Activated B cell treated with CpG ODN at 0.5 μM for 24 hours (primary cell): ENCODE data around the gene VPS9D1. TPM values are rescaled to one million over a fixed set of nuclear protein-coding genes. Genes with fewer than 3 reads are reported as not detected.

Experiments used
- ATAC-seq: fragments of 200-7000 bp; cut with Tn5 transposase; one replicate; pipeline ENCODE4 v1.10.0; 2021; ENCODE audit warnings: low read depth, mild to moderate bottlenecking, moderate library complexity
- CTCF ChIA-PET: fragments of 350-600 bp; sonication (Branson Sonifier 250); formaldehyde crosslinking; loops from one replicate; lab custom pipeline; 2021; ENCODE audit warnings: antibody characterized with exemption; lab: Charles Lee
- POLR2A ChIA-PET: fragments of 350-600 bp; sonication (Branson Sonifier 250); formaldehyde crosslinking; loops from one replicate; lab custom pipeline; 2021; ENCODE audit warnings: antibody characterized with exemption; lab: Charles Lee
- DNase-seq: peaks from one replicate; pipeline ENCODE4 v3.0.0; 2022
- H3K27ac Mint-ChIP-seq: one replicate; pipeline ENCODE4 v1.8.0; 2020; ENCODE audit warnings: mixed read lengths
- H3K27me3 Mint-ChIP-seq: one replicate; pipeline ENCODE4 v1.8.0; 2021; ENCODE audit warnings: mixed read lengths
- H3K36me3 Mint-ChIP-seq: one replicate; pipeline ENCODE4 v1.8.0; 2021; ENCODE audit warnings: low read depth, mixed read lengths
- H3K4me1 Mint-ChIP-seq: one replicate; pipeline ENCODE4 v1.8.0; 2021; ENCODE audit warnings: mixed read lengths
- H3K4me3 Mint-ChIP-seq: one replicate; pipeline ENCODE4 v1.8.0; 2020; ENCODE audit warnings: mild to moderate bottlenecking, mixed read lengths
- H3K9me3 Mint-ChIP-seq: one replicate; pipeline ENCODE4 v1.8.0; 2020; ENCODE audit warnings: mixed read lengths
- intact Hi-C: fragments of 100-400 bp; cut with micrococcal nuclease; formaldehyde crosslinking; loops from one replicate; pipeline ENCODE4 v1.15.1; 2024
- total RNA-seq: library from RNA; stranded (reverse); gene quantifications from 2 replicates; pipeline ENCODE4 v1.2.3, GENCODE V29; 2022
- TF ChIP-seq, protein P1 (sequence below): fragments of 200-600 bp; IDR thresholded peaks from one replicate; pipeline ENCODE4 v1.8.0; 2022; ENCODE audit warnings: antibody characterized with exemption, mild to moderate bottlenecking

VPS9D1 gene
- total RNA-seq, 1 donor from 2014 or later = 7.4 TPM

DNA sequence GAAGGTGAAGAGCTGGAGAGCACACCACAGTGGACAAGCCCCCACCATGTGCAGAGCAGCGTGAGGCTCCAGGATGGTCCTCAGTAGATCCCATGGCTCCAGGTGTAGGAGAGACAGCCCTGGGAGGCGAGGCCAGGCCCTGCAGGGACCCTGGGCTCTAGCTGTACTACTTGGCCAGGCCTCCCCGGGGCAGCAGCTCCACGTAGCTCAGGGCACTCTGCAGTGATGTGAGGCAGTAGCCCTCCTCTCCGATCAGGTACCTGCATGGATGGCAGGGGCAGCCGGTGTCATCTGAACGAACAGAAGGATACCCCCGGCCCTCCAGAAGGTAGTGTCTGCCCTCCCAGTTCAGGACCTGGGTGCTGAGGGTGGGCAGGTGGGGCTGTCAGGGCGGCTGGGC, 13.0 kb downstream of the VPS9D1 start:
- DNase-seq (no peak), ATAC-seq (no peak)
- Mint-ChIP-seq H3K36me3 (no peaks in the 10 kb centered on the region), H3K4me3 (no peak overlapping the region), H3K4me1 (peaks cover 8% of the 10 kb centered on the region), H3K9me3 (no peaks in the 10 kb centered on the region), H3K27me3 (no peaks in the 10 kb centered on the region), H3K27ac (no peak overlapping the region)
- intact Hi-C loops = no loop called here
- POLR2A ChIA-PET = no interaction called here
- TF ChIP-seq, protein P1, sequence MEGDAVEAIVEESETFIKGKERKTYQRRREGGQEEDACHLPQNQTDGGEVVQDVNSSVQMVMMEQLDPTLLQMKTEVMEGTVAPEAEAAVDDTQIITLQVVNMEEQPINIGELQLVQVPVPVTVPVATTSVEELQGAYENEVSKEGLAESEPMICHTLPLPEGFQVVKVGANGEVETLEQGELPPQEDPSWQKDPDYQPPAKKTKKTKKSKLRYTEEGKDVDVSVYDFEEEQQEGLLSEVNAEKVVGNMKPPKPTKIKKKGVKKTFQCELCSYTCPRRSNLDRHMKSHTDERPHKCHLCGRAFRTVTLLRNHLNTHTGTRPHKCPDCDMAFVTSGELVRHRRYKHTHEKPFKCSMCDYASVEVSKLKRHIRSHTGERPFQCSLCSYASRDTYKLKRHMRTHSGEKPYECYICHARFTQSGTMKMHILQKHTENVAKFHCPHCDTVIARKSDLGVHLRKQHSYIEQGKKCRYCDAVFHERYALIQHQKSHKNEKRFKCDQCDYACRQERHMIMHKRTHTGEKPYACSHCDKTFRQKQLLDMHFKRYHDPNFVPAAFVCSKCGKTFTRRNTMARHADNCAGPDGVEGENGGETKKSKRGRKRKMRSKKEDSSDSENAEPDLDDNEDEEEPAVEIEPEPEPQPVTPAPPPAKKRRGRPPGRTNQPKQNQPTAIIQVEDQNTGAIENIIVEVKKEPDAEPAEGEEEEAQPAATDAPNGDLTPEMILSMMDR = no peak
- CTCF ChIA-PET = interaction anchor here (0.8 to 5.1 kb wide), 2 partner anchors 85 to 153 kb away, joined by 5 to 102 read pairs; no protein-coding TSS in a partner anchor

DNA sequence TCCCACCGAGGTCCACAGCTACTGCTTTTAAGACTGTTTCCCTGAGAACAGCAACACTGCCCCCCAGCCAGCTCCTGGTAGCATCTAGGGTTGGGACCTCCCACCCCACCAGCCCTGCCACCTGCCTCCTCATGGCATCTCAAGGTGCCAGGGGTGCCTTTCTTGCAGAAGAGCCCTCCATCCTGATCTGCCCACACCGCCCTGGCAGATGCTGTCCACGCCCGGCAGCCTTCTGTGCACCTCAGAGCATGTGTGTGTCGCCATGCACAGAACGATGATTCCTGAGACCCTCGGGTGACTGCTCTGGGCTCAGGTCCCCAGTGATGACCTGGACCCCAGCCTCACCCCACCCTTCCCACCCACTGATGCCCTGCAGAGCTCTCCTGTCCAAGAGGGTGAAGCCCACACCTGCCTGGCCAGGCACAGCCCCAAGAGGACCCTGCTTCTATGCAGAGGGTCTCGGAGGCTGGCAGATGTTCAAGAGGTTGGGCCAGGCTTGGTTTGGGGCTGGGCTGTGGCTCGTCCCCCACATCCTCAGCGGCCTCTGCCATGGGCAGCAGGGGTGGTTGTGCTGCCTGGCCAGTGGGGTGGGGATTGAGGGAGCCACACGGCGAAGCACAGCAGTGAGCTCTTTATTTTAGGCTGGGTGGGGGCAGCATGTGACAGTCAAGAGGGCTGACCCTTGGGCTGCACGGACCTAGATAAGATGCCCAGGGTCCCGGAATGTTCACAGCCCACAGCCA, 14.0 kb downstream of the VPS9D1 start:
- Mint-ChIP-seq H3K9me3 (no peaks in the 10 kb centered on the region), H3K27me3 (no peaks in the 10 kb centered on the region), H3K27ac (no peak overlapping the region), H3K4me1 (peaks cover 15% of the 10 kb centered on the region), H3K4me3 (no peak overlapping the region), H3K36me3 (no peaks in the 10 kb centered on the region)
- ATAC-seq (no peak), DNase-seq (no peak)
- CTCF ChIA-PET = interaction anchor here (0.6 to 5.1 kb wide), 22 partner anchors 8 to 212 kb away, joined by 3 to 102 read pairs (median 4); partner anchors contain the start of genes MC1R and VPS9D1
- TF ChIP-seq, protein P1 = no peak
- intact Hi-C loops = loop anchor here (1.0 kb wide), 3 partner anchors 87 to 204 kb away; no protein-coding TSS in a partner anchor
- POLR2A ChIA-PET = interaction anchor here (0.8 to 1.6 kb wide), 9 partner anchors 9 to 204 kb away, joined by 3 to 9 read pairs (median 5); partner anchors contain the start of genes CDK10, FANCA and TCF25

DNA sequence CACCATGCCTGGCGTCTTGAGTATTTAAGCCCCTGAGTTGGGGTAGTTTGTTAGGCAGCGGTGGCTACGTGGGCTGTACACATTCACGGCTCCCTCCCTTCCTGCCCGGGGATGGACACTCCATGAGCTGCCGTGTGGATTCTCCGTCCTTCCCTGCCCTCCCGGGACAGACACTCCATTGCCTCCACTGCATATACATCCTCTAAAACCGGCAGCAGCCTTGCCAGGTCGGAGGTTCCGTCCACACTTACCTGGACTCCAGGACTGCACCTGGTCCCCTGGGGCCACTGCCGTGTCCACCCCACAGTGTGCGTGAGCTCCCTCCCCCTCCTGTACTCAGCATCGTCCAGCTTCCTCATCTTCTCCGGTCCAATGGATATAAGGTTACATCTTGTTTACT, 15.7 kb downstream of the VPS9D1 start:
- intact Hi-C loops = no loop called here
- TF ChIP-seq, protein P1 = no peak
- Mint-ChIP-seq H3K4me3 (no peak overlapping the region), H3K9me3 (no peaks in the 10 kb centered on the region), H3K36me3 (no peaks in the 10 kb centered on the region), H3K27ac (no peak overlapping the region), H3K27me3 (no peaks in the 10 kb centered on the region), H3K4me1 (peaks cover 21% of the 10 kb centered on the region)
- ChIA-PET CTCF (interaction anchor here (1.2 to 5.1 kb wide), 7 partner anchors 28 to 159 kb away, joined by 3 to 102 read pairs (median 6); no protein-coding TSS in a partner anchor), POLR2A (no interaction called here)
- DNase-seq = no peak
- no peak for ATAC-seq

DNA sequence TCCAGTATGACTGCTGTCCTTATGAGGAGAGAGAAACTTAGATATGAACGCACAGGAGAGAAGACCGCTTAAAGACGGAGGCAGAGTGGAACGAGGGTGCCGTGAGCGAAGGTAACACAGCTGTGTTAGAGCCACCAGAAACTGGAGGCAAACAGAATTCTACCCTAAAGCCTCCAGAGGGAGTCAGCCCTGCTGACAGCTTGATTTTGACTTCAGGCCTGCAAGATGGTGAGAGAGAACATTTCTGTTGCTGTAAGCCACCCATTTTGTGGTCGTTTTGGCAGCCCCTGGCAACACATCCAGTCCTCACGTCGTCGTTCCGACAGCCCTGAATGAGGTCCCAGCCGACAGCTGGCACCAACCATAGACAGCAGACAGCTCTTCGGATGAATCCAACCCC, 16.4 kb downstream of the VPS9D1 start:
- TF ChIP-seq, protein P1 = no peak
- Mint-ChIP-seq H3K9me3 (no peaks in the 10 kb centered on the region), H3K36me3 (no peaks in the 10 kb centered on the region), H3K4me1 (peaks cover 24% of the 10 kb centered on the region), H3K4me3 (no peak overlapping the region), H3K27me3 (no peaks in the 10 kb centered on the region), H3K27ac (no peak overlapping the region)
- DNase-seq (no peak), ATAC-seq (no peak)
- CTCF ChIA-PET = interaction anchor here (1.4 to 2.2 kb wide), 3 partner anchors 89 to 159 kb away, joined by 6 to 8 read pairs (median 7); no protein-coding TSS in a partner anchor
- intact Hi-C loops = no loop called here
- POLR2A ChIA-PET = interaction anchor here (0.7 to 0.9 kb wide), 2 partner anchors 169 to 252 kb away, joined by 3 read pairs; partner anchors contain the start of gene TCF25
